Measurements from ENCODE around the gene MRFAP1L1. TPM values are rescaled to one million over a fixed set of nuclear protein-coding genes. Genes with fewer than 3 reads are reported as not detected.

The MRFAP1L1 gene
- total RNA-seq, 1 donor: 38.0 TPM

DNA sequence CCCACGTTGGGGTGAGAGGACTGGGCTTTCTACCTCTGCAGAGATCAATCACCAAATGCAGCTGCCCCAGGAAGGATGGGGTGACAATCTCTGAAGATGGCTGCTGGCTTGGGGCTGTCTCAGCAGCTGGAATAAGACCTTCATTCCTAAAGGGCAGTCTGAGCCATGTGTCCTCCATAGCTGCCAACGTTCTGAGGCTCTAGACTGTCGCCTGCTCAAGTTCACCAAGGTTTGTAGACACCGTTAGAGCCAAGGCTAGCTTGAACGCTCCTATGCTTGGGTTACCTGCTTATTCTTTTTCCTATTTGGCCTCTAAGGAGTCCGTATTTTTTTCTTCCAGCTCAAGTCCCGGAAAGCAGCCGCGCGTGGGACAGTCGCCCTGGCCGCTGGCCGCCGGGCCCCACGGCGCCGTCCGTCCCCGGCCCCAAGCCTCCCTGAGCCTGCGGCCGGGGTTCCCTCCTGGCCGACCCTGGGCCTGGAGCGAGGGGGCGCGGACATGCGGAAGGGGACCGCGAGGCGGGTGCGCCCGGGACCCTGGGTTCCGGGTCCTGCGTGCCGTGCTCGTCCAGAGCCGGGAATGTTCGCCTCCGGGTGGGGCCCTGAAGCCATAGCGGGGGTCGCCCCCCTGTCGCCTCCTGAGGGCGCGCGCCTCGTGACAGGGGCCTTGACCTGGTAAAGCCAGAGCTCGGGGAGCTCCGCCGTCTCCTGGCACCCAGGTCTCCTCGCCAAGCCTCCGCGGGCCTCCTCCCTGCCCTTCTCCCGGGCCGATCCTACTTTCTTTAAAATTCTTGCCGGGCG is 45.9 kb downstream of the MRFAP1L1 start:
- peaks cover 22% of the 10 kb centered on the region for H3K4me1 ChIP-seq (ENCODE audit: insufficient read depth, low read length)
- no peaks in the 10 kb centered on the region for H3K9me3 ChIP-seq (ENCODE audit: low read depth, low read length)
- H3K36me3 ChIP-seq (ENCODE audit: insufficient read depth, low read length): no peaks in the 10 kb centered on the region
- H4K20me1 ChIP-seq (ENCODE audit: insufficient read depth, low read length): peaks cover 4% of the 10 kb centered on the region
- H3K4me3 ChIP-seq (ENCODE audit: insufficient read depth, low read length): peak overlapping the region; percentile 22
- H3K79me2 ChIP-seq (ENCODE audit: insufficient read depth, low read length): no peaks in the 10 kb centered on the region
- no peak for DNase-seq (ENCODE audit: insufficient read length, low spot score, missing footprints)
- no peak overlapping the region for H3K4me2 ChIP-seq (ENCODE audit: insufficient read depth, low read length)
- no peak overlapping the region for H2AFZ ChIP-seq (ENCODE audit: low read length)
- H3K27ac ChIP-seq (ENCODE audit: low read depth, low read length): no peak overlapping the region
- TF ChIP-seq CTCF (IDR thresholded peaks at IDR 0.05; ENCODE audit: extremely low read depth, low read depth, low read length): no peak
- H3K27me3 ChIP-seq (ENCODE audit: insufficient read depth, low read length): peaks cover 29% of the 10 kb centered on the region

- no peaks in the 10 kb centered on the region for H3K79me2 ChIP-seq (ENCODE audit: insufficient read depth, low read length)
- H3K27me3 ChIP-seq (ENCODE audit: insufficient read depth, low read length): peaks cover 29% of the 10 kb centered on the region
- no peaks in the 10 kb centered on the region for H3K36me3 ChIP-seq (ENCODE audit: insufficient read depth, low read length)
- H4K20me1 ChIP-seq (ENCODE audit: insufficient read depth, low read length): peaks cover 2% of the 10 kb centered on the region
- H3K9me3 ChIP-seq (ENCODE audit: low read depth, low read length): no peaks in the 10 kb centered on the region
- H3K4me2 ChIP-seq (ENCODE audit: insufficient read depth, low read length): no peak overlapping the region
- TF ChIP-seq CTCF (IDR thresholded peaks at IDR 0.05; ENCODE audit: extremely low read depth, low read depth, low read length): no peak
- no peak overlapping the region for H2AFZ ChIP-seq (ENCODE audit: low read length)
- no peak overlapping the region for H3K4me3 ChIP-seq (ENCODE audit: insufficient read depth, low read length)
- H3K27ac ChIP-seq (ENCODE audit: low read depth, low read length): no peak overlapping the region
- DNase-seq (ENCODE audit: insufficient read length, low spot score, missing footprints): no peak
- H3K4me1 ChIP-seq (ENCODE audit: insufficient read depth, low read length): peaks cover 14% of the 10 kb centered on the region
Measured at GRCh38 chr4:6662591-6662990, 47.1 kb downstream of the MRFAP1L1 start.

GRCh38 chr4:6660430-6660829 is 49.2 kb downstream of the MRFAP1L1 start:
- no peak for TF ChIP-seq CTCF (IDR thresholded peaks at IDR 0.05; ENCODE audit: extremely low read depth, low read depth, low read length)
- Histone ChIP-seq H2AFZ (ENCODE audit: low read length) (no peak overlapping the region), H3K79me2 (ENCODE audit: insufficient read depth, low read length) (no peaks in the 10 kb centered on the region), H3K9me3 (ENCODE audit: low read depth, low read length) (no peaks in the 10 kb centered on the region), H4K20me1 (ENCODE audit: insufficient read depth, low read length) (peaks cover 2% of the 10 kb centered on the region), H3K4me1 (ENCODE audit: insufficient read depth, low read length) (peaks cover 14% of the 10 kb centered on the region), H3K27me3 (ENCODE audit: insufficient read depth, low read length) (peaks cover 29% of the 10 kb centered on the region), H3K4me2 (ENCODE audit: insufficient read depth, low read length) (no peak overlapping the region), H3K27ac (ENCODE audit: low read depth, low read length) (no peak overlapping the region), H3K4me3 (ENCODE audit: insufficient read depth, low read length) (no peak overlapping the region), H3K36me3 (ENCODE audit: insufficient read depth, low read length) (no peaks in the 10 kb centered on the region)
- DNase-seq (ENCODE audit: insufficient read length, low spot score, missing footprints): no peak

DNA sequence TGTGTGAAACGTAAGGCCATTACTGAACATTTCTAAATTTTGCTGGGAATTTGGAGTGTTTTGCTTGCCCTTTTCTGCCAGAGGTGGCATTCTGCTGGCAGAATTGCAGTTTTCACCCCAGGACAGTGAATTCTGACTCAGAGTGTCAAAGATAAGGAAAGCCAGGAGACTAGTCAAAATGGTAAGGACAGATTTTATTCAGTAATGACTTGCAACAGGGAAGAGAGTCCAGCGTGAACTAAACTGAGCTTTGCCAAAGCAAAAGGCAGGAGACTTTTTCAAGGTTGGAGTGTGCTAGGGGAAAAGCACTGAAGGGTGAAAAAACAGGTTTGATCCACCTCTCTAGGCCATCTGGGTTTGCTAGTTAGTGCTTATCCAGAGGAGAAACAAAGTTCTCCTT is 49.8 kb downstream of the MRFAP1L1 start:
- H3K36me3 ChIP-seq (ENCODE audit: insufficient read depth, low read length): no peaks in the 10 kb centered on the region
- H3K9me3 ChIP-seq (ENCODE audit: low read depth, low read length): no peaks in the 10 kb centered on the region
- no peak overlapping the region for H2AFZ ChIP-seq (ENCODE audit: low read length)
- H3K4me3 ChIP-seq (ENCODE audit: insufficient read depth, low read length): no peak overlapping the region
- no peak overlapping the region for H3K27ac ChIP-seq (ENCODE audit: low read depth, low read length)
- DNase-seq (ENCODE audit: insufficient read length, low spot score, missing footprints): no peak
- peaks cover 13% of the 10 kb centered on the region for H3K4me1 ChIP-seq (ENCODE audit: insufficient read depth, low read length)
- H4K20me1 ChIP-seq (ENCODE audit: insufficient read depth, low read length): peaks cover 2% of the 10 kb centered on the region
- no peaks in the 10 kb centered on the region for H3K79me2 ChIP-seq (ENCODE audit: insufficient read depth, low read length)
- peaks cover 25% of the 10 kb centered on the region for H3K27me3 ChIP-seq (ENCODE audit: insufficient read depth, low read length)
- H3K4me2 ChIP-seq (ENCODE audit: insufficient read depth, low read length): no peak overlapping the region
- no peak for TF ChIP-seq CTCF (IDR thresholded peaks at IDR 0.05; ENCODE audit: extremely low read depth, low read depth, low read length)

All from osteoblast (primary cell).